HG02943 (cell line): ENCODE results near the gene AKAP12.
"Not testable (repeated sequence)": the region's sequence is repeated elsewhere in the genome, so short reads cannot be mapped to it uniquely, and the experiment has no call there.

Source experiments
- ATAC-seq: cut with Tn5 transposase; IDR thresholded peaks from one replicate; pipeline ENCODE4 v1.9.1; 2021; ENCODE audit warnings: mild to moderate bottlenecking, low read depth, moderate library complexity; ENCODE audit not compliant: unreplicated experiment

AKAP12 gene

GRCh38 chr6:151340219-151340978 lies 100.6 kb downstream of the AKAP12 start:
- no peak for ATAC-seq

GRCh38 chr6:151341476-151342195 lies 101.9 kb downstream of the AKAP12 start:
- no peak for ATAC-seq

GRCh38 chr6:151342750-151343149 lies 103.0 kb downstream of the AKAP12 start:
- ATAC-seq: not testable (repeated sequence)

GRCh38 chr6:151349651-151350270 lies 110.0 kb downstream of the AKAP12 start:
- ATAC-seq: no peak

GRCh38 chr6:151350442-151351145 lies 110.8 kb downstream of the AKAP12 start:
- no peak for ATAC-seq

DNA sequence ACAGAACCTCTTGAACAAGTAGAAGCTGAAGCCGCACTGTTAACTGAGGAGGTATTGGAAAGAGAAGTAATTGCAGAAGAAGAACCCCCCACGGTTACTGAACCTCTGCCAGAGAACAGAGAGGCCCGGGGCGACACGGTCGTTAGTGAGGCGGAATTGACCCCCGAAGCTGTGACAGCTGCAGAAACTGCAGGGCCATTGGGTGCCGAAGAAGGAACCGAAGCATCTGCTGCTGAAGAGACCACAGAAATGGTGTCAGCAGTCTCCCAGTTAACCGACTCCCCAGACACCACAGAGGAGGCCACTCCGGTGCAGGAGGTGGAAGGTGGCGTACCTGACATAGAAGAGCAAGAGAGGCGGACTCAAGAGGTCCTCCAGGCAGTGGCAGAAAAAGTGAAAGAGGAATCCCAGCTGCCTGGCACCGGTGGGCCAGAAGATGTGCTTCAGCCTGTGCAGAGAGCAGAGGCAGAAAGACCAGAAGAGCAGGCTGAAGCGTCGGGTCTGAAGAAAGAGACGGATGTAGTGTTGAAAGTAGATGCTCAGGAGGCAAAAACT lies 111.5 kb downstream of the AKAP12 start:
- no peak for ATAC-seq

GRCh38 chr6:151351731-151352130 lies 112.0 kb downstream of the AKAP12 start:
- ATAC-seq: no peak

- no peak for ATAC-seq
Measured at GRCh38 chr6:151352410-151353396, 112.9 kb downstream of the AKAP12 start.

DNA sequence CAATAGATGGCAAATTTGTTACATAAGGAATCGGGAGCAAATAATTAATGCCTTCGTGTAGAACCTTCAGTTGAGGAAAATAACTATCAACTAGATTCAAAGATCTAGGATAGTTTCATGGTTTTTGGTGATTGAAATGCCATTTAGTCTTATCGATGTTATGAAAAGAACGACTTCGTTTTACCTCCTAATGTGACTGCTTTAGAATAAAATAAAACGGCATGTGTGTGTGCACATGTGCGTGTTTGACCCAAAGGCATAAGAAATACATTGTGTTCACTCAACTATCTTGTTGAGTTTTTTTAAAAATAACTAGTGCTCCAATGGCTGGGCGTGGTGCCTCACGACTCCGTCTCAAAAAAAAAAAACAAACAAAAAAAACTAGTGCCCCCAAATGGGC lies 114.0 kb downstream of the AKAP12 start:
- no peak for ATAC-seq

- not testable (repeated sequence) for ATAC-seq
Measured at GRCh38 chr6:151356983-151357382, 117.2 kb downstream of the AKAP12 start.

- no peak for ATAC-seq
Measured at GRCh38 chr6:151357758-151358436, 118.1 kb downstream of the AKAP12 start.

DNA sequence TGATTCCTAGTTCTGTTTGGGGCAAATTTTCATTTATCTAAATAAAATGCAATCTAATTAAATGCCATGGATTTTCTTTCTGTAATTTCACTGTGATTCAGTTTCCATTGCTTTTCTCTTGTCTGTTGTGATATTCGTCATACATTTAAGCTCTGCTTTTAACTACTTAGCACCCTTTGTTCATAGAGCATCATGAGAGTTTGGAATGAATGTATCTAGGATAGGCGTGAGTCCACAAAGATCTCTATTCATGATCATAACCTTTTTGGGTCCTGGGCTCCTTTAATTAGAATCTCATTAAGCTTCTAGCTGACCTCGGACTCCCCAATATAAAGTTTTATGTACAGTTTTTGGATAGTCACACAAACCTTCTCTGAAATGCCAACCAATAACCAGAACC lies 118.7 kb downstream of the AKAP12 start:
- no peak for ATAC-seq

DNA sequence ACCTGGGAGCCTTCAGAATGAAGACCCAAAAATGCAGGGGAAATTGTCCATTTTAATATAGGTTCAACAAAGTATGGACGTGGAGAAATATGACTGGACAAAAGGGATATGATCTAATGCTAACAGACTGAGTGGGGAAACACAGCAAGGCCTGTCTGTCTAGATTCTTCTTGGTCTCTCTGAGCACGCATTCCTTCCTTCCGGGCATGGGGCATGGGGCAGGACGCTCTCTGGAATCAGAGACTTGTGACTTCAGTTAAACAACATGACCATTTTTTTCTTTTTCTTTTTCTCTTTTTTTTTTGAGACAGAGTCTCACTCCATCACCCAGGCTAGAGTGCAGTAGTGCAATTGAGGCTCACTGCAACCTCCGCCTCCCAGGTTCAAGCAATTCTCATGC lies 119.7 kb downstream of the AKAP12 start:
- ATAC-seq: no peak

- no peak for ATAC-seq
Measured at GRCh38 chr6:151365233-151365632, 125.5 kb downstream of the AKAP12 start.

DNA sequence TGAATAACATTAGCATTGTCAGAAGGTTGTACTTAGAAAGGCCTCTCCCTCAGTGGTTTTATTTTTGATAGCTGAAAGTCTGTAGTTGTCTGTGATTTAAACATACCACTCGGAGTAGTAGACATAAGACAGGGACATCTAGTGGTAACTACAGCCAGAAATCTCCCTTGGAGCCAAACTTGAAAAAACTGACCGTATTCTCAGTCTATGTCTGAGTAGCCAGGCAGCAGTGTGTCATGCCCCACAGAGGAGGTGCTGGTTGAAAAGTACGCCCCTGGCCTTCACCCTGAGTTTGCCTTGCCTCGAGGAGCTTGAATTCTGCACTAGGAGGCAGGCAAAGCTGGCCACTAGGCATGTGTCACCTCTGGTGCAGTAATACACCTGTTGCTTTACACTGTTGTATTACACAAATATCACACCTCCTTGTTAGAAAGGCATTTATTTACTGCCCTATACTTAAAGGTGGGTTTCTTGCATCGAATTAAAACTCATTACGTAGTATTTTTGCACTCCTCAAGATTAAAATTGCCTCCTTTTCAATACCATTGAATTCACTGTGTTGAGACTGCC lies 130.8 kb downstream of the AKAP12 start:
- ATAC-seq: no peak

- ATAC-seq: no peak
Measured at GRCh38 chr6:151372164-151372563, 132.4 kb downstream of the AKAP12 start.

- ATAC-seq: no peak
Measured at GRCh38 chr6:151374036-151374683, 134.4 kb downstream of the AKAP12 start.

GRCh38 chr6:151375833-151376232 lies 136.1 kb downstream of the AKAP12 start:
- ATAC-seq: no peak
